Stimulated activated CD4-positive, alpha-beta T cell treated with anti-CD3 and anti-CD28 coated beads, Interleukin-12 subunit alpha, Interleukin-12 subunit beta, amount 100 ng/mL, for 24 hours (primary cell): ENCODE measurements around the gene GHRHR.

Experiments used
- DNase-seq, 2 experiments: peaks; one replicate each; pipeline ENCODE4 v3.0.0-alpha.2; 2020; ENCODE audit warnings: low read depth in 2 of 2

The GHRHR gene

GRCh38 chr7:30963842-30964241, at the start of gene GHRHR:
GHRHR (plus strand) TSS chr7:30963953; CDS start chr7:30964069, 116 bp downstream.
- no peak for DNase-seq

- DNase-seq = no peak
Observed at GRCh38 chr7:30914596-30914995, 49.2 kb upstream of the GHRHR start.

- no peak for DNase-seq
Observed at GRCh38 chr7:30915005-30915601, 48.6 kb upstream of the GHRHR start.

GRCh38 chr7:30915751-30916150, 48.0 kb upstream of the GHRHR start:
- no peak for DNase-seq

- DNase-seq = no peak
Observed at GRCh38 chr7:30916255-30916654, 47.5 kb upstream of the GHRHR start.

- no peak for DNase-seq
Observed at GRCh38 chr7:30916767-30917166, 47.0 kb upstream of the GHRHR start.

- DNase-seq = no peak
Observed at GRCh38 chr7:30917216-30917893, 46.4 kb upstream of the GHRHR start.

- DNase-seq = no peak
Observed at GRCh38 chr7:30918676-30919075, 45.1 kb upstream of the GHRHR start.

GRCh38 chr7:30920021-30920583, 43.7 kb upstream of the GHRHR start:
- no peak for DNase-seq

- no peak for DNase-seq
Observed at GRCh38 chr7:30920584-30921539, 42.9 kb upstream of the GHRHR start.

- no peak for DNase-seq
Observed at GRCh38 chr7:30921540-30922401, 42.0 kb upstream of the GHRHR start.

GRCh38 chr7:30922596-30922995, 41.2 kb upstream of the GHRHR start:
- DNase-seq = no peak

GRCh38 chr7:30923009-30923773, 40.6 kb upstream of the GHRHR start:
- DNase-seq = no peak

- DNase-seq = no peak
Observed at GRCh38 chr7:30923774-30924413, 39.9 kb upstream of the GHRHR start.

- DNase-seq = no peak
Observed at GRCh38 chr7:30924624-30925023, 39.1 kb upstream of the GHRHR start.

GRCh38 chr7:30925117-30925516, 38.6 kb upstream of the GHRHR start:
- no peak for DNase-seq

- DNase-seq = no peak
Observed at GRCh38 chr7:30925913-30926312, 37.8 kb upstream of the GHRHR start.

- DNase-seq = no peak
Observed at GRCh38 chr7:30926313-30926712, 37.4 kb upstream of the GHRHR start.

- no peak for DNase-seq
Observed at GRCh38 chr7:30927040-30927439, 36.7 kb upstream of the GHRHR start.

- DNase-seq = no peak
Observed at GRCh38 chr7:30927559-30927958, 36.2 kb upstream of the GHRHR start.
